CD1c-positive myeloid dendritic cell (primary cell): Measurements from ENCODE around the gene IMPG1.

Source experiments
- DNase-seq: peaks from one replicate; pipeline ENCODE4 v3.0.0-alpha.2; 2016; ENCODE audit errors: extremely low spot score

Gene IMPG1

GRCh38 chr6:75892384-75892783 lies 180.1 kb downstream of the IMPG1 start:
- no peak for DNase-seq

DNA sequence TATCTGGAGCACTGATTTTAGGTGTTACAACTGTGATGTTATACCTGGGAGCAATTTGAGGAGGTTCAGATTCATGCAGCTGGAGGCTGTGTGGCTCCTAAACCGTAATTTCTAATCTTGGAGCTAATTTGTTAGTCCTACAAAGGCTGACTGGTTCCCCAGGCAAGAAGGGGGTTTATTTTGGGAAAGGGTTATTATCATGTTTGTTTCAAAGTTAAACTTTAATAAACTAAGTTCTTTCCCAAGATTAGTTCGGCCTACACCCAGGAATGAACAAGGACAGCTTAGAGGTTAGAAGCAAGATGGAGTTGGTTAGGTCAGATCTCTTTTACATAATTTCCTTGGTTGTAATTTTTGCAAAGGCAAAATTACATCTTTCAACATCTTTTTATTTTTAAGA lies 187.6 kb downstream of the IMPG1 start:
- no peak for DNase-seq

DNA sequence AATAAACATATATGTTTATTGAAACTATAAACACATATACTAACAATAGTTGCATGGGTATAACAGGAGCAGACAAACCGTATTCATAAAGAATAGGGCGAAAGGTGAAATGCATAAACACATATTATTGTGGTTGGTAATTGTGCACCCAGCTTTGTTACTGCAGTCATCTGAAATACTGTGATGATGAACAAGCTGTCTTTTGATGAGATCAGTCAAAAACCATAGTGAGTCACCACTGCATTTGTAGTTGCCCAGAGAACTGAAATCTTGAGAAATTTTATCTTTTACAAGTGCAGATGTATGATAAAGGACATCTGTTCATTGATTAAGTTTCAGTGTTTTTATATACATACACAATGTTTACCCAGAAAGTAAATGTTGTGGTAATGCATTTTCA lies 189.7 kb downstream of the IMPG1 start:
- no peak for DNase-seq

- DNase-seq, result no peak
These were observed 192.2 kb downstream of the IMPG1 start for GRCh38 chr6:75880305-75880704.

GRCh38 chr6:75876152-75876551 lies 196.3 kb downstream of the IMPG1 start:
- no peak for DNase-seq

- no peak for DNase-seq
These were observed 198.2 kb downstream of the IMPG1 start for GRCh38 chr6:75874224-75874623.
